IMR-90 (cell line): ENCODE measurements around the gene FSIP2. TPM values are rescaled to one million over a fixed set of nuclear protein-coding genes. Genes with fewer than 3 reads are reported as not detected.

Experiments used
- ATAC-seq: fragments of 200-7000 bp; cut with Tn5 transposase; 2 replicates; pipeline ENCODE4 v1.9.1; 2020; ENCODE audit warnings: low read depth, mild to moderate bottlenecking, moderate library complexity
- BruUV-seq: library from RNA; stranded (reverse); fragments of 400-500 nt; replicated peaks from 2 replicates; lab custom pipeline; 2021; lab: Mats Ljungman, UMichigan
- CTCF ChIA-PET: fragments of 300-600 bp; formaldehyde crosslinking; extraction: SDS; loops from one replicate; lab custom pipeline; 2021; ENCODE audit warnings: antibody characterized with exemption; lab: Yijun Ruan, JAX
- POLR2A ChIA-PET: fragments of 300-600 bp; sonication (Branson Sonifier 250); formaldehyde crosslinking; loops from one replicate; lab custom pipeline; 2022; ENCODE audit warnings: antibody characterized with exemption; ENCODE audit not compliant: unreplicated experiment; lab: Charles Lee
- DNase-seq: peaks from one replicate; pipeline ENCODE4 v3.0.0; 2013
- H2AFZ ChIP-seq: replicated peaks from 2 replicates; pipeline ENCODE3; 2013; ENCODE audit warnings: low read length, mild to moderate bottlenecking; ENCODE audit not compliant: poor library complexity
- H2AK5ac ChIP-seq: 2 replicates; pipeline ENCODE4 v1.6.1; 2013; ENCODE audit warnings: low read depth, low read length, inconsistent platforms
- H2AK9ac ChIP-seq: replicated peaks from 2 replicates; pipeline ENCODE3; 2013; ENCODE audit warnings: mild to moderate bottlenecking, low read depth, low read length, moderate library complexity; ENCODE audit not compliant: poor library complexity
- H2BK120ac ChIP-seq: 2 replicates; pipeline ENCODE4 v1.6.1; 2013; ENCODE audit warnings: low read depth, low read length, inconsistent platforms
- H2BK15ac ChIP-seq: 3 replicates; pipeline ENCODE4 v1.6.1; 2013; ENCODE audit warnings: low read depth, low read length, inconsistent platforms
- H2BK20ac ChIP-seq: 2 replicates; pipeline ENCODE4 v1.6.1; 2013; ENCODE audit warnings: low read depth, mild to moderate bottlenecking, inconsistent platforms, low read length, moderate library complexity
- H2BK5ac ChIP-seq: 2 replicates; pipeline ENCODE4 v1.6.1; 2013; ENCODE audit warnings: mild to moderate bottlenecking, low read depth, low read length, inconsistent platforms; ENCODE audit not compliant: poor library complexity, severe bottlenecking
- H3K14ac ChIP-seq: replicated peaks from 2 replicates; pipeline ENCODE4 v1.6.1; 2013; ENCODE audit warnings: low read depth, low read length, inconsistent platforms
- H3K18ac ChIP-seq: 2 replicates; pipeline ENCODE4 v1.6.1; 2013; ENCODE audit warnings: low read depth, low read length, control low read depth
- H3K23ac ChIP-seq: 2 replicates; pipeline ENCODE4 v1.6.1; 2013; ENCODE audit warnings: low read depth, low read length, inconsistent platforms
- H3K27ac ChIP-seq: 2 replicates; pipeline ENCODE4 v1.5.1; 2013; ENCODE audit warnings: mild to moderate bottlenecking, control low read depth, low read length; ENCODE audit not compliant: insufficient read depth
- H3K27me3 ChIP-seq: 2 replicates; pipeline ENCODE4 v1.6.1; 2013; ENCODE audit warnings: low read length; ENCODE audit not compliant: control insufficient read depth, insufficient read depth
- H3K36me3 ChIP-seq: 2 replicates; pipeline ENCODE4 v1.6.1; 2013; ENCODE audit warnings: low read length, mixed read lengths; ENCODE audit not compliant: control insufficient read depth, insufficient read depth
- H3K4ac ChIP-seq: 2 replicates; pipeline ENCODE4 v1.6.1; 2013; ENCODE audit warnings: low read depth, low read length, inconsistent platforms
- H3K4me1 ChIP-seq: 2 replicates; pipeline ENCODE4 v1.6.1; 2013; ENCODE audit warnings: low read length, mixed read lengths; ENCODE audit not compliant: control insufficient read depth, insufficient read depth
- H3K4me2 ChIP-seq: 2 replicates; pipeline ENCODE4 v1.6.1; 2013; ENCODE audit warnings: low read depth, mild to moderate bottlenecking, control low read depth, low read length, moderate library complexity
- H3K4me3 ChIP-seq: 2 replicates; pipeline ENCODE4 v1.5.1; 2013; ENCODE audit warnings: low read depth, mild to moderate bottlenecking, control low read depth, low read length, moderate library complexity; ENCODE audit not compliant: insufficient read depth
- H3K56ac ChIP-seq: 2 replicates; pipeline ENCODE4 v1.6.1; 2013; ENCODE audit warnings: low read length, inconsistent platforms; ENCODE audit not compliant: insufficient read depth; ENCODE audit errors: extremely low read depth
- H3K79me1 ChIP-seq, 2 experiments: 2 replicates each; pipeline ENCODE4 v1.6.1; 2013; ENCODE audit warnings: low read length in 2 of 2, inconsistent platforms in 1 of 2, low read depth in 1 of 2
- H3K9ac ChIP-seq: 2 replicates; pipeline ENCODE4 v1.6.1; 2013; ENCODE audit warnings: low read depth, low read length, control low read depth
- H3K9me1 ChIP-seq: 2 replicates; pipeline ENCODE4 v1.6.1; 2013; ENCODE audit warnings: low read length, inconsistent platforms; ENCODE audit not compliant: insufficient read depth
- H3K9me3 ChIP-seq: 2 replicates; pipeline ENCODE4 v1.6.1; 2013; ENCODE audit warnings: low read length; ENCODE audit not compliant: control insufficient read depth, insufficient read depth
- H4K20me1 ChIP-seq: 2 replicates; pipeline ENCODE4 v1.6.1; 2013; ENCODE audit warnings: low read length, inconsistent platforms; ENCODE audit not compliant: insufficient read depth
- H4K5ac ChIP-seq: 2 replicates; pipeline ENCODE4 v1.6.1; 2013; ENCODE audit warnings: mild to moderate bottlenecking, low read depth, low read length, control low read depth
- H4K8ac ChIP-seq, 2 experiments: 2 replicates each; pipeline ENCODE4 v1.6.1; 2013; ENCODE audit warnings: low read depth in 2 of 2, low read length in 2 of 2, control low read depth in 1 of 2, inconsistent platforms in 1 of 2
- H4K91ac ChIP-seq: 2 replicates; pipeline ENCODE4 v1.6.1; 2013; ENCODE audit warnings: low read depth, low read length, inconsistent platforms; ENCODE audit not compliant: insufficient read depth
- ELK1 ChIP-seq: fragments of 150-350 bp; IDR thresholded peaks from 2 replicates; pipeline ENCODE4 v1.6.1; 2016; ENCODE audit warnings: low read depth, mild to moderate bottlenecking, low read length, moderate library complexity, borderline replicate concordance
- MAFK ChIP-seq: IDR thresholded peaks from 2 replicates; pipeline ENCODE4 v1.6.1; 2012; ENCODE audit warnings: low read depth, low read length, improper control_type of control experiment
- NFE2L2 ChIP-seq: fragments of 150-350 bp; IDR thresholded peaks from 2 replicates; pipeline ENCODE4 v1.6.1; 2016; ENCODE audit warnings: low read depth, mild to moderate bottlenecking, low read length
- POLR2A ChIP-seq: IDR thresholded peaks from 2 replicates; pipeline ENCODE4 v1.6.1; 2012; ENCODE audit warnings: mild to moderate bottlenecking, low read depth, low read length
- RCOR1 ChIP-seq: IDR thresholded peaks from 2 replicates; pipeline ENCODE4 v1.6.1; 2012; ENCODE audit warnings: mild to moderate bottlenecking, low read length, improper control_type of control experiment; ENCODE audit not compliant: insufficient replicate concordance
- RFX5 ChIP-seq: IDR thresholded peaks from 2 replicates; pipeline ENCODE4 v1.8.0; 2012; ENCODE audit warnings: low read depth, mild to moderate bottlenecking, low read length, moderate library complexity
- SMC3 ChIP-seq: fragments of 150-350 bp; IDR thresholded peaks from 2 replicates; pipeline ENCODE4 v1.6.1; 2016; ENCODE audit warnings: low read depth, mild to moderate bottlenecking, antibody characterized with exemption, low read length, moderate library complexity
- dilution Hi-C: fragments of 300-500 bp; cut with HindIII; formaldehyde crosslinking; loops from one replicate; pipeline ENCODE4 v1.14.3; 2018; ENCODE audit warnings: low sequenced_read_pairs; ENCODE audit not compliant: unreplicated experiment
- in situ Hi-C: fragments of 300-500 bp; cut with MboI; formaldehyde crosslinking; loops from 3 replicates; pipeline ENCODE4 v1.14.3; 2019; ENCODE audit warnings: low sequenced_read_pairs, inconsistent platforms, mixed read lengths
- intact Hi-C: fragments of 100-400 bp; cut with micrococcal nuclease; formaldehyde crosslinking; loops from 2 replicates; pipeline ENCODE4 v1.10.0; 2022
- polyA plus RNA-seq, 3 experiments: library from polyadenylated mRNA; depleted of rRNA; stranded (reverse); fragments of >200 nt; gene quantifications; 2 replicates each; pipeline ENCODE4 v1.2.3, GENCODE V29; 2012; ENCODE audit warnings: low replicate concordance in 1 of 3
- total RNA-seq: library from RNA; depleted of rRNA; stranded (reverse); fragments of >200 nt; gene quantifications from 2 replicates; pipeline ENCODE4 v1.2.3, GENCODE V29; 2012

FSIP2 gene
- total and polyA plus RNA-seq, 2 of the 4 experiments (the other 2 are of a cell fraction) = under 0.01 to 0.02 TPM

- CTCF ChIA-PET = no interaction called here
- in situ Hi-C loops = no loop called here
Measured at GRCh38 chr2:185806783-185807182, 68.2 kb downstream of the FSIP2 start.

More at GRCh38 chr2:185806783-185807182, 68.2 kb downstream of the FSIP2 start:
- Histone ChIP-seq H4K5ac (no peak overlapping the region), H2BK15ac (no peak overlapping the region), H3K4me3 (no peak overlapping the region), H3K18ac (no peak overlapping the region), H3K4me1 (no peaks in the 10 kb centered on the region), H2BK5ac (no peak overlapping the region), H2AK9ac (no peak overlapping the region), H3K23ac (no peak overlapping the region), H3K9me3 (peaks cover 3% of the 10 kb centered on the region), H2BK120ac (no peak overlapping the region), H3K36me3 (no peaks in the 10 kb centered on the region), H3K4ac (no peak overlapping the region), H3K56ac (no peak overlapping the region), H3K9ac (no peak overlapping the region), H2BK20ac (no peak overlapping the region), H3K9me1 (no peaks in the 10 kb centered on the region), H4K20me1 (no peaks in the 10 kb centered on the region), H3K27me3 (no peaks in the 10 kb centered on the region), H2AFZ (no peak overlapping the region), H4K91ac (no peak overlapping the region), H2AK5ac (no peak overlapping the region), H3K4me2 (no peak overlapping the region), H3K79me1 (no peaks in the 10 kb centered on the region), H4K8ac (no peak overlapping the region), H3K14ac (no peak overlapping the region), H3K27ac (no peak overlapping the region)
- TF ChIP-seq SMC3 = no peak
- TF ChIP-seq RCOR1 = no peak
- 0 out of 2 replicates have a peak, but pooled peaks have one; percentile 20 for TF ChIP-seq MAFK
- TF ChIP-seq RFX5 = no peak
- no peak for TF ChIP-seq NFE2L2
- TF ChIP-seq ELK1 = no peak
- no peak for TF ChIP-seq POLR2A
- no TSS peak for BruUV-seq
- intact Hi-C loops (no loop called here), dilution Hi-C loops (no loop called here)
- DNase-seq (no peak), ATAC-seq (no peak)
- POLR2A ChIA-PET = no interaction called here
